Fibroblast of the aortic adventitia (primary cell): ENCODE data around the gene SLC37A1. TPM values are rescaled to one million over a fixed set of nuclear protein-coding genes. Genes with fewer than 3 reads are reported as not detected.

Experiments used
- DNase-seq: peaks from one replicate; pipeline ENCODE4 v3.0.0-alpha.2; 2010; ENCODE audit warnings: low read depth
- H3K4me3 ChIP-seq: 2 replicates; pipeline ENCODE4 v1.5.1; 2011; ENCODE audit warnings: low read depth, mild to moderate bottlenecking, control low read depth, low read length, moderate library complexity
- CTCF ChIP-seq: IDR thresholded peaks from 2 replicates; pipeline ENCODE4 v1.5.1; 2011; ENCODE audit warnings: mild to moderate bottlenecking, low read length, control low read depth, inconsistent platforms; ENCODE audit not compliant: insufficient read depth
- total RNA-seq: library from RNA; depleted of rRNA; stranded (reverse); fragments of >200 nt; gene quantifications from 2 replicates; pipeline ENCODE4 v1.2.3, GENCODE V29; 2012; ENCODE audit warnings: low replicate concordance

SLC37A1 gene
- total RNA-seq, 1 donor = 0.27 TPM

- no peak for DNase-seq
Measured at GRCh38 chr21:42594616-42595282, 81.1 kb downstream of the SLC37A1 start.

GRCh38 chr21:42595283-42596187, 81.9 kb downstream of the SLC37A1 start:
- H3K4me3 ChIP-seq = no peak overlapping the region
- DNase-seq = no peak
- no peak for TF ChIP-seq CTCF

More at GRCh38 chr21:42594616-42595282, 81.1 kb downstream of the SLC37A1 start:
- H3K4me3 ChIP-seq = no peak overlapping the region
- TF ChIP-seq CTCF = no peak

- no peak overlapping the region for H3K4me3 ChIP-seq
- TF ChIP-seq CTCF = no peak
- DNase-seq = no peak
Measured at GRCh38 chr21:42596657-42597056, 83.0 kb downstream of the SLC37A1 start.

GRCh38 chr21:42597487-42598158, 84.0 kb downstream of the SLC37A1 start:
- DNase-seq = no peak
- H3K4me3 ChIP-seq = no peak overlapping the region
- no peak for TF ChIP-seq CTCF

GRCh38 chr21:42598159-42598735, 84.6 kb downstream of the SLC37A1 start:
- no peak for DNase-seq
- TF ChIP-seq CTCF = no peak
- H3K4me3 ChIP-seq = no peak overlapping the region

GRCh38 chr21:42599486-42599885, 85.8 kb downstream of the SLC37A1 start:
- TF ChIP-seq CTCF = no peak
- no peak for DNase-seq
- H3K4me3 ChIP-seq = no peak overlapping the region
